ENCODE results near the gene ERGIC1. TPM values are rescaled to one million over a fixed set of nuclear protein-coding genes. Genes with fewer than 3 reads are reported as not detected.
"Not testable (repeated sequence)": the region's sequence is repeated elsewhere in the genome, so short reads cannot be mapped to it uniquely, and the experiment has no call there.

ERGIC1 gene
- total RNA-seq, 2 donors from 2014 or later: 46.5 to 93.1 TPM

DNA sequence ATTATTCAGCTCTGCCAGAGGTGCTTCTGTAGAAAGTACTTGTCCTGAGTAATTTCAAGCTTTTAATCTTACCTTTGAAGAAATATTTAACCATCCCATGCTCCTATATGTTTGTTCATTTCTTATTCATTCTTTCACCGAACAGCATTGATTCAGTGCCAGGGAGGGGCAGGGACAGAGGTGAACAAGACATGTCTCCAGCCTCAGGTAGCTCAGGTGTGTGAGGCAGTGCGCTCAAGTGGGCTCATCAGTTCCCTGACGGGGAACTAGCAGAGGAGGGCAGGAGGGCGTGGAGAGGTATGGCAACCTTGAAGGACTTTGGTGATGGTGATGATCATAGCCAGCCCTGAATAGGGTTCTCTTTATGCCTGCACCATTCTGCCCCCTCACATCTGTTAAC is 25.9 kb downstream of the ERGIC1 start:
- no peaks in the 10 kb centered on the region for H3K9me3 ChIP-seq
- 64 to 73% methylated on average over 4 of the region's 4 CpGs for WGBS, 2 donors
- peak overlapping the region; percentile 79 to 89 (median 84) for H3K27ac ChIP-seq
- intact Hi-C loops (cut with DNase I): no loop called here
- TF ChIP-seq, protein P1, sequence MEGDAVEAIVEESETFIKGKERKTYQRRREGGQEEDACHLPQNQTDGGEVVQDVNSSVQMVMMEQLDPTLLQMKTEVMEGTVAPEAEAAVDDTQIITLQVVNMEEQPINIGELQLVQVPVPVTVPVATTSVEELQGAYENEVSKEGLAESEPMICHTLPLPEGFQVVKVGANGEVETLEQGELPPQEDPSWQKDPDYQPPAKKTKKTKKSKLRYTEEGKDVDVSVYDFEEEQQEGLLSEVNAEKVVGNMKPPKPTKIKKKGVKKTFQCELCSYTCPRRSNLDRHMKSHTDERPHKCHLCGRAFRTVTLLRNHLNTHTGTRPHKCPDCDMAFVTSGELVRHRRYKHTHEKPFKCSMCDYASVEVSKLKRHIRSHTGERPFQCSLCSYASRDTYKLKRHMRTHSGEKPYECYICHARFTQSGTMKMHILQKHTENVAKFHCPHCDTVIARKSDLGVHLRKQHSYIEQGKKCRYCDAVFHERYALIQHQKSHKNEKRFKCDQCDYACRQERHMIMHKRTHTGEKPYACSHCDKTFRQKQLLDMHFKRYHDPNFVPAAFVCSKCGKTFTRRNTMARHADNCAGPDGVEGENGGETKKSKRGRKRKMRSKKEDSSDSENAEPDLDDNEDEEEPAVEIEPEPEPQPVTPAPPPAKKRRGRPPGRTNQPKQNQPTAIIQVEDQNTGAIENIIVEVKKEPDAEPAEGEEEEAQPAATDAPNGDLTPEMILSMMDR (IDR thresholded peaks at IDR 0.05): no peak
- H3K27me3 ChIP-seq: no peaks in the 10 kb centered on the region
- H3K36me3 ChIP-seq (replicated peaks in 1 of 2; ENCODE audit: insufficient read depth in 1 of 2, low read depth in 2 of 2): no peaks in the 10 kb centered on the region
- peaks cover 49% of the 10 kb centered on the region for H3K4me1 ChIP-seq
- ATAC-seq: no peak
- peak in 1 of 4 donors; percentile 44 for DNase-seq
- H3K4me3 ChIP-seq: no peak overlapping the region

- peak; percentile 82 for ATAC-seq
- Histone ChIP-seq H3K4me1 (peaks cover 49% of the 10 kb centered on the region), H3K36me3 (replicated peaks in 1 of 2; ENCODE audit: insufficient read depth in 1 of 2, low read depth in 2 of 2) (no peaks in the 10 kb centered on the region), H3K27me3 (no peaks in the 10 kb centered on the region), H3K4me3 (no peak overlapping the region), H3K27ac (peak overlapping the region; percentile 79 to 89 (median 84)), H3K9me3 (no peaks in the 10 kb centered on the region)
- TF ChIP-seq, protein P1 (IDR thresholded peaks at IDR 0.05): no peak
- TF ChIP-seq POLR2A (IDR thresholded peaks at IDR 0.05): peak; percentile 19 to 34 (median 28)
- DNase-seq: peak; percentile 56 to 90 (median 72)
- 40 to 52% methylated on average over 15 to 24 of the region's 24 CpGs for WGBS, 2 donors
- intact Hi-C loops (cut with DNase I): no loop called here
These were observed 26.7 kb downstream of the ERGIC1 start for GRCh38 chr5:172860520-172861443.

DNA sequence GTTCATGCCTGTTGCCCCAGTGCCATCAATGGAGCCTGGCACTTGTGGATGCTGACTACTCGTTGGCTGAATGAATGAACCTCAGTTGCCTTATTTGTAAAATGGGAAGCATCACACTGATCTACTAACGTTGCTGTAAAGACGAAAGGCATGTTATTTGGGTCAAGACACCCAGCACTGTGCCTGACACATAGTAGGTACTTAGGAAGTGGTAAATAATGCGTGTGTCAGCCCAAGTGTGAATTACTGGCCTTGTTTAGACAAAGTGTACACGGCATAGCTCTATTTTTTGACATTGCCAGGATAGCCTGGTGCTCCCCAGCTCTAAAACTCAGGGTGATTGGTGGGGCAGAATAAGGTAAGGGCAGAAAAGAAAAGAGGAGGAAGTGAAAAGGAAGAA is 27.4 kb downstream of the ERGIC1 start:
- 86 to 87% methylated on average over 5 of the region's 5 CpGs for WGBS, 2 donors
- Histone ChIP-seq H3K27ac (peak overlapping the region; percentile 79 to 89 (median 84)), H3K9me3 (no peaks in the 10 kb centered on the region), H3K36me3 (replicated peaks in 1 of 2; ENCODE audit: insufficient read depth in 1 of 2, low read depth in 2 of 2) (no peaks in the 10 kb centered on the region), H3K4me3 (no peak overlapping the region), H3K4me1 (peaks cover 50% of the 10 kb centered on the region), H3K27me3 (no peaks in the 10 kb centered on the region)
- ATAC-seq (no peak), DNase-seq (no peak)
- intact Hi-C loops (cut with DNase I): no loop called here
- TF ChIP-seq POLR2A (IDR thresholded peaks at IDR 0.05): no peak
- TF ChIP-seq, protein P1 (IDR thresholded peaks at IDR 0.05): no peak

DNA sequence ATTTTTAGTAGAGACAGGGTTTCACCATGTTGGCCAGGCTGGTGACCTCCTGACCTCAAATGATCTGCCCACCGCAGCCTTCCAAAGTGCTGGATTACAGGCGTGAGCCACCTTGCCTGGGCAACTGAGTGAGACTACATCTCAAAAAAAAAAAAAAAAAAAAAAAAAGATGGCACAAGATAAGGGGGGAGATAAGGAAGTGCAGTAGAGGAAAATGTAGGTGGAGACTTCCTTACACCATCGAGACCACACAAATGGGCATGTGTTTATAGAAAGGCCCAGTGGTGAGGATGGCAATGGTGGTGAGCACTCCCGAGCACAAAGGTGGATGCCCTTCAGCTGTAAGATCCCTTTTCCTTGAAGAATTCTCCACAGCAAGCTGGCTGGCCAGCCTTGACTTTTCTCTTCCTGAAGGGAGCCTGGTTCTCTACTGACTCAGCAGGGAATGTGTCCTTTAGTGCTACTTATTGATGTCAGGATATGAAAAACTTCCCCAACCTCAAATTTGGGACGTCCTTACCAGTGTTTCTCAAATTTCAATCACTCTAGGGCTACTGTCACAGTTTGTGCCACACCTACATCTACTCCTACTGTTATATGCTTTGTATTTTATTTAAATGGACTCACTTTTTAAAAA is 28.2 kb downstream of the ERGIC1 start:
- no peaks in the 10 kb centered on the region for H3K27me3 ChIP-seq
- no peak for ATAC-seq
- 69 to 71% methylated on average over 5 of the region's 5 CpGs for WGBS, 2 donors
- no peaks in the 10 kb centered on the region for H3K9me3 ChIP-seq
- TF ChIP-seq POLR2A (IDR thresholded peaks at IDR 0.05): no peak
- TF ChIP-seq, protein P1 (IDR thresholded peaks at IDR 0.05): no peak
- intact Hi-C loops (cut with DNase I): no loop called here
- peak overlapping the region; percentile 11 to 89 (median 80) for H3K27ac ChIP-seq
- H3K36me3 ChIP-seq (replicated peaks in 1 of 2; ENCODE audit: insufficient read depth in 1 of 2, low read depth in 2 of 2): no peaks in the 10 kb centered on the region
- no peak overlapping the region for H3K4me3 ChIP-seq
- no peak for DNase-seq
- H3K4me1 ChIP-seq: peaks cover 59% of the 10 kb centered on the region

- 75% methylated on average over 4 of the region's 4 CpGs for WGBS, 2 donors
- H3K4me1 ChIP-seq: peaks cover 64% of the 10 kb centered on the region
- H3K27ac ChIP-seq; H3K36me3 ChIP-seq (replicated peaks in 1 of 2; ENCODE audit: insufficient read depth in 1 of 2, low read depth in 2 of 2); H3K9me3 ChIP-seq; intact Hi-C loops (cut with DNase I); DNase-seq; ATAC-seq; H3K4me3 ChIP-seq; H3K27me3 ChIP-seq: not testable (repeated sequence)
These were observed 30.1 kb downstream of the ERGIC1 start for GRCh38 chr5:172864171-172864570.

Measured in body of pancreas (tissue), 4 donors.